HG03439 (cell line): Measurements from ENCODE around the gene DPH5.
"Not testable (repeated sequence)": the region's sequence is repeated elsewhere in the genome, so short reads cannot be mapped to it uniquely, and the experiment has no call there.

Experiments
- ATAC-seq: cut with Tn5 transposase; IDR thresholded peaks from one replicate; pipeline ENCODE4 v1.9.1; 2021; ENCODE audit warnings: mild to moderate bottlenecking, moderate library complexity; ENCODE audit not compliant: unreplicated experiment

Gene DPH5

GRCh38 chr1:100946064-100946463 lies 79.5 kb downstream of the DPH5 start:
- not testable (repeated sequence) for ATAC-seq

DNA sequence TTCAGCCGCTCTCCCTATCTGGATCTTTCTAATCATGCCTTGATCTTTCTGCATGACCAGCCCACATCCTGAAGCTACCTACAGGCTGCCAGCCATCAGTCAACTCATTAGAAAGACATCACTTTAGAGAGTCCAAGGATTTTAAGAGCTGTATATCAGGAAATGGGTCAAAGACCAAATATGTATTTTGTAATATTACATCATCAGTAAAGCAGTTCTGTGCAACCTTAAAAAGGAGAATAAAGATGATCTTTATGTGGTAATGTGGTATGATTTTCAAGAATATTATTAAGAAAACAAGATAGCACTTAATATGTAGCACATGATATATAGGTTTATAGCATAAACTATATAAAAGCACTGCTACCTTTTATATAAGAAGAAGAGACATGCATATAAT lies 82.1 kb downstream of the DPH5 start:
- no peak for ATAC-seq

DNA sequence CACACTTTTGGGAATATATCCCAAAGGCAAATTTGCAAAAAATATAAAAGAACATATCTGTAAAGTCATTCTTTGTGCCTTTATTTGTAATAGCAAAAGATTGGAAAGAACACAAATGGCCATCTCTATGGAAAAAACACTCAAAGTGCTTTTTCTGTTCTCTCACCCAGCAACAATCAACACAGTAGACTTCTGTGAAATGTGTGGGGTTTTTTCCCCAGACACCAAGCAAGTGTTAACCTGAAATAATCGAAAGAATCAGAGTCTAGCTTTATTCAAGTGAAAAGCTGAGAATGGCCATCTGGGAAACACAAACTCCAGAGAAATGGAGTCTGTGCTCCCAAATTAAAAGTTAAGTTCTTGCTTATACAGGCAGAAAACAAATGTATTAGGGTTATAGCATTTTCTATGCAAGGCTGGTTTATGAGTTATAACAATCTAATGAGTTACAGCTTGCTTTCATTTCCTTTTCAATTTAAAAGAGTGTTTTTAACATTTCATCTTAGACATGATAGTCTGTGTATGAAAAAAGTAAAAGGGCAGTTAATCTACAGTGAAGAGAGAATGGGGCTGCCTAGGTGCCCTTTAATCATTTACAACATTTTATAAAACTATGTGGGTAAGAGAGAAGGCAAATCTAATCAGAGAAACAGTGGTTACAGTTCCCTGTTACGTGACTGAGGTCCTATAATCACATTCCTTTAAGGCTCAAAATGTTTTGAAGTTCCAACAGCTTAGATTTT lies 83.1 kb downstream of the DPH5 start:
- no peak for ATAC-seq

- no peak for ATAC-seq
Measured at GRCh38 chr1:100941580-100942216, 83.9 kb downstream of the DPH5 start.

DNA sequence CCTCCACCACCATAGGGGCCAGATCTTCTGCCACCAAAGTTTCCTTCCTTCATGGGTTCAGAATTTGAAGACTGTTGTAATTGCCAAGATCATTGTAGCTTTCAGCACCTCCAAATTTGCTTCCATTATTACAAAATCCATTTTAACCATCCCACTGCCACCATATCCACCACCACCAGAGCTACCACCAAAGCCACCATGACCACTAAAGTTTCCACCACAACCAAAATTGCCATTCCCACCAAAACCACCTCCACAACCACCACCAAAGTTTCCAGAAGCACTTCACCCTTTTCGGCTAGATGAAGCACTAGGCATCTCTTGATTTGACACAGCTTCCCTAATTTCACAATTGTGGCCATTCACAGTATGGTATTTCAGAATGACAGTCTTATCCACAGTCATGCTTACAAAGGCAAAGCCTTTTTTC lies 84.5 kb downstream of the DPH5 start:
- ATAC-seq: no peak
